Glutamatergic neuron (in vitro differentiated cells): Measurements from ENCODE around the gene SFI1. TPM values are rescaled to one million over a fixed set of nuclear protein-coding genes. Genes with fewer than 3 reads are reported as not detected.
A peak's percentile ranks its signal among the peaks of the same experiment; 100 is the strongest.

Experiments used
- DNase-seq: peaks from one replicate; pipeline ENCODE4 v3.0.0; 2022
- H3K27ac Mint-ChIP-seq: one replicate; pipeline ENCODE4 v1.8.0; 2020; ENCODE audit warnings: mild to moderate bottlenecking, mixed read lengths, inconsistent platforms; ENCODE audit not compliant: unreplicated experiment
- H3K27me3 Mint-ChIP-seq: one replicate; pipeline ENCODE4 v1.8.0; 2020; ENCODE audit warnings: mild to moderate bottlenecking, moderate library complexity, mixed read lengths, inconsistent platforms; ENCODE audit not compliant: unreplicated experiment
- H3K36me3 Mint-ChIP-seq: one replicate; pipeline ENCODE4 v1.8.0; 2020; ENCODE audit warnings: mild to moderate bottlenecking, mixed read lengths, inconsistent platforms; ENCODE audit not compliant: unreplicated experiment
- H3K4me1 Mint-ChIP-seq: one replicate; pipeline ENCODE4 v1.8.0; 2020; ENCODE audit warnings: mild to moderate bottlenecking, low read depth, mixed read lengths, inconsistent platforms; ENCODE audit not compliant: unreplicated experiment
- H3K4me3 Mint-ChIP-seq: one replicate; pipeline ENCODE4 v1.8.0; 2020; ENCODE audit warnings: mild to moderate bottlenecking, mixed read lengths, inconsistent platforms; ENCODE audit not compliant: unreplicated experiment
- H3K9me3 Mint-ChIP-seq: one replicate; pipeline ENCODE4 v1.8.0; 2020; ENCODE audit warnings: mild to moderate bottlenecking, moderate library complexity, mixed read lengths, inconsistent platforms; ENCODE audit not compliant: unreplicated experiment
- total RNA-seq: library from RNA; stranded (reverse); fragmentation: NEBNext Ultra II Directional; extraction: Animal tissue kit (Norgen Biotek cat#: 25700); gene quantifications from one replicate; pipeline ENCODE4 v1.2.1, GENCODE V29; 2021; ENCODE audit not compliant: unreplicated experiment
- TF ChIP-seq, protein P1 (sequence below): fragments of 200-600 bp; sonication (generic); IDR thresholded peaks from one replicate; pipeline ENCODE4 v1.5.0; 2021; ENCODE audit not compliant: partially characterized antibody, unreplicated experiment

Gene SFI1
- total RNA-seq, 1 donor from 2014 or later = 48.7 TPM

DNA sequence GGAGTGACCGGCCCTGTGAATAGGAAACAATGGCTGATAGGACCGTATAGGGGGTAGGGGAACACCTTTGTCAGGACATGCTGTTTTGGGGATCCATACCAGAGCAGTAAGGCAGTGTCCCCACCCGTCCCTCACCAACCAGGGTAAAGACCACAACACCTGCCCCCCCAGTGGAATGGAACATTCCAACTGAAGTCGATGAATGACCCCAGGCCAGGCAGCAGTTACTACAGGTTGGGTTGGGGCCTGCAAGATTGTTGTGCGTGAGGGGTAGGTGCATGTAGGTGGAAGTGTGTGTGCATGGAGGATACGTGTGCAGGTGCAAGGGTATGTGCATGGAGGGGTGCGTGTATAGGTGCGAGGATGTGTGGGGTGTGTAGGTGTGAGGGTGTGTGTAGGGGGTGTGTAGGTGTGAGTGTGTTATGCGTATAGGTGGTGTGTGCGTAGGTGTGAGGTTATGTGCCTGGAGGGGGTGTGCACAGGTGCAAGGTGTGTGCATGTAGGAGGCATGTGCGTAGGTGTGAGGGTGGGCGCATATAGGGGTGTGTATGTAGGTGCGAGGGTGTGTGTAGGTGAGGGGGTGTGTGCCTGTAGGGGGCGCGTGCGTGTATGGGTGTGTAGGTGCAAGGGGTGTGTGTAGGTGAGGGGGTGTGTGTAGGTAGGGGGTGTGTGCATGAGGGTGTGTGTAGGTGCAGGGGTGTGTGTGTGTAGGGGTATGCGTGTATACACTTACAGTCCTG is 132.8 kb downstream of the SFI1 start:
- no peak for DNase-seq
- no peaks in the 10 kb centered on the region for H3K36me3 Mint-ChIP-seq
- peaks cover 8% of the 10 kb centered on the region for H3K9me3 Mint-ChIP-seq
- TF ChIP-seq, protein P1, sequence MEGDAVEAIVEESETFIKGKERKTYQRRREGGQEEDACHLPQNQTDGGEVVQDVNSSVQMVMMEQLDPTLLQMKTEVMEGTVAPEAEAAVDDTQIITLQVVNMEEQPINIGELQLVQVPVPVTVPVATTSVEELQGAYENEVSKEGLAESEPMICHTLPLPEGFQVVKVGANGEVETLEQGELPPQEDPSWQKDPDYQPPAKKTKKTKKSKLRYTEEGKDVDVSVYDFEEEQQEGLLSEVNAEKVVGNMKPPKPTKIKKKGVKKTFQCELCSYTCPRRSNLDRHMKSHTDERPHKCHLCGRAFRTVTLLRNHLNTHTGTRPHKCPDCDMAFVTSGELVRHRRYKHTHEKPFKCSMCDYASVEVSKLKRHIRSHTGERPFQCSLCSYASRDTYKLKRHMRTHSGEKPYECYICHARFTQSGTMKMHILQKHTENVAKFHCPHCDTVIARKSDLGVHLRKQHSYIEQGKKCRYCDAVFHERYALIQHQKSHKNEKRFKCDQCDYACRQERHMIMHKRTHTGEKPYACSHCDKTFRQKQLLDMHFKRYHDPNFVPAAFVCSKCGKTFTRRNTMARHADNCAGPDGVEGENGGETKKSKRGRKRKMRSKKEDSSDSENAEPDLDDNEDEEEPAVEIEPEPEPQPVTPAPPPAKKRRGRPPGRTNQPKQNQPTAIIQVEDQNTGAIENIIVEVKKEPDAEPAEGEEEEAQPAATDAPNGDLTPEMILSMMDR = no peak
- H3K27ac Mint-ChIP-seq = no peak overlapping the region
- H3K4me1 Mint-ChIP-seq = peaks cover 24% of the 10 kb centered on the region
- peaks cover 16% of the 10 kb centered on the region for H3K27me3 Mint-ChIP-seq
- H3K4me3 Mint-ChIP-seq = peak overlapping the region; percentile 30

DNA sequence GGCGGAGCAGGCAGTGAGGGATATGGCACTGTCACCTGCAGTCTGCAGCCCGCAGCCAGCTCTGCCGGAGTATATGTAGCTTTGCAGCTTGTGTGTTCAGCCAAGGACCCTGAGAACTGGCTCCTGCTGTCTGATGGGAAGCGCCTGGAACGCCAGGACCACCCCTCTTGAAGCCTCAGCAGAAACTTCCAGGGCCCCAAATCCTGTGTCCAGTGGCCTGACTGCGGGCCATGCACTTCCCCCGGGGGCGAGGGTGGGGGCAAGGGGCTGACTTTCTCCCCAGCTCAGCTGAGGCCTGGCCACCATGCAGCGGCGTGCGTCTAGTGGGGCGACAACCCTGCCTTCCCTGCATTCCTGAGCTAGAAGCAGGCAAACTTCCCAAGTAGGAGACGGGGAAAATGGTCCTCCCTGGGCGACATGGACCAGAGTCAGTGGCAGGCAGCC is 133.4 kb downstream of the SFI1 start:
- no peak for DNase-seq

DNA sequence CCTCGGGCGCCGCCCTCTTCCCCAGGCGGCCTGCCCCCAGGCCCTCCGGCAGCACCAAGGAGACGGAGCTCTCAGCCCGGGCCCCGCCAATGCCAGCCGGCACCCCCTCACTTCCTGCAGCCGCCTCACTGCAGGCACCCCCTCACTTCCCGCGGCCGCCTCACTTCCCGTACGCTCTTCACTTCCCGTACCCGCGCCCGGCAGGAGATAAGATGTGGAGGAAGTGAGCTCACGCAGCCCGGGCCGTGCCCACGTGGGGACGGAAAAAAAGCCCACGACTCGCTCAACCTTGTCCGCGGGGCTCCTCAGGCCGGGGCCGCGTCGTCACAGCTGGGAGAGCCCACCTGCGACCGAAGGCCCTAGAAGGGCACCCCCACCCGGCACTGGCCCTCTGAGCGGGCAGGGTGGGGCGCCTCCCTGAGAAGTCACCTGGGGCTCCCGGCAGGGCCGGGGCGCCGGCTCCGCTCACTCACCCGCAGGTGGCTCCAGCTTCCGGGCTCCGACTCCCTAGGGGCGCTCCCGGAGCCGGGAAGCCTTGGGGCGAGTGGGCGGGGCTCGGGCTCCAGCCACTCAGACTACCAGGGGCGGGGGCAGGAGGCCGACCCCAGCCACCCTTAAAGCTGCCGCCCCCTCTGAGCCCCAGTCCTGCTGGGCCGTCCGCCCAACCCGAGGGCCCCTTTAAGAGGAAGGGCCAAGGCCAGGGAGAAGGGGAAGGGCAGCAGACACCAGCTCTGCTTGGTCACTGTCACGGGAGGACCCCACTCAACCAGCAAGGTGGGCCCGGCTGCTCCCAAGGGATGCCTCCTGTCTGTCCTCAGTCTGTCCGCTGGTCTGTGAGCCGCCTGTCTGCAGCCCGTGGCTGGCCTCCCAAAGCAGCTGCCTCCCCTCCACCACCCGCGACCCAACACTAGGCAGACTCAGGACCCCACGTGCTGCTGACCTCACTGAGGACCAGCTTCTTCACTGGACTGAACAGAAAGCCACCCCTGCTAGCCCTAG is 134.3 kb downstream of the SFI1 start:
- peak overlapping the region; percentile 88 for H3K4me3 Mint-ChIP-seq
- TF ChIP-seq, protein P1 = no peak
- H3K4me1 Mint-ChIP-seq = peaks cover 13% of the 10 kb centered on the region
- DNase-seq = peak; percentile 90
- H3K9me3 Mint-ChIP-seq = peaks cover 5% of the 10 kb centered on the region
- no peaks in the 10 kb centered on the region for H3K36me3 Mint-ChIP-seq
- H3K27ac Mint-ChIP-seq = peak overlapping the region; percentile 79
- H3K27me3 Mint-ChIP-seq = peaks cover 10% of the 10 kb centered on the region

More for the DNA sequence above, 133.4 kb downstream of the SFI1 start:
- H3K36me3 Mint-ChIP-seq = no peaks in the 10 kb centered on the region
- peaks cover 11% of the 10 kb centered on the region for H3K27me3 Mint-ChIP-seq
- H3K4me3 Mint-ChIP-seq = peak overlapping the region; percentile 30
- H3K4me1 Mint-ChIP-seq = peaks cover 18% of the 10 kb centered on the region
- H3K9me3 Mint-ChIP-seq = peaks cover 5% of the 10 kb centered on the region
- TF ChIP-seq, protein P1 = no peak
- no peak overlapping the region for H3K27ac Mint-ChIP-seq

DNA sequence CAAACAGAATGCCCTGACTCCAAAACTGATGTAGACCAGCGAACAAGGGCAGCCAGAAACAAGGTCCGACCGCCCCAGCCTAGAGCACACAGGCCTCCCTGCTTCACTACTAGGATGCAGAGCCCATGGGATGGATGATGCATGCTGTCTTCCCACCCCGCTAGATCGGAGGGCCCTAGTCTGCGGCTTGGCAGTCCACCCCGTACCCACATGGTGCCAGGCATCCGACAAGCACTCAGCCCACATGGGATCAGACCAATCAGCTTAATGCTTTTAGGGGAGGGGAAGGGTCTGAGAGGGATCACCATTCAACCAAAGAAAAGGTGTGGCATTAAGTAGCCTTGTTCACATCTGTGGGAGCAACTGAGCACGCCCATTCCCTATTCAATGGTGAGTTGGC is 135.1 kb downstream of the SFI1 start:
- peaks cover 7% of the 10 kb centered on the region for H3K27me3 Mint-ChIP-seq
- peaks cover 9% of the 10 kb centered on the region for H3K4me1 Mint-ChIP-seq
- peaks cover 5% of the 10 kb centered on the region for H3K9me3 Mint-ChIP-seq
- TF ChIP-seq, protein P1 = no peak
- no peaks in the 10 kb centered on the region for H3K36me3 Mint-ChIP-seq
- peak overlapping the region; percentile 79 for H3K27ac Mint-ChIP-seq
- no peak for DNase-seq
- peak overlapping the region; percentile 86 for H3K4me3 Mint-ChIP-seq
